ENCODE data around the gene PTPA.

PTPA gene

GRCh38 chr9:129084087-129084486, 27.1 kb upstream of the PTPA start:
- DNase-seq: no peak

- DNase-seq: no peak
These were observed 22.0 kb upstream of the PTPA start for GRCh38 chr9:129089246-129089645.

GRCh38 chr9:129093602-129094386, 17.4 kb upstream of the PTPA start:
- no peak for DNase-seq

GRCh38 chr9:129094387-129095169, 16.6 kb upstream of the PTPA start:
- DNase-seq: no peak

GRCh38 chr9:129095170-129095667, 16.0 kb upstream of the PTPA start:
- no peak for DNase-seq

GRCh38 chr9:129095908-129096307, 15.3 kb upstream of the PTPA start:
- DNase-seq: no peak

- no peak for DNase-seq
These were observed 13.4 kb upstream of the PTPA start for GRCh38 chr9:129097671-129098306.

GRCh38 chr9:129098328-129098727, 12.9 kb upstream of the PTPA start:
- DNase-seq: no peak

- DNase-seq: no peak
These were observed 10.6 kb upstream of the PTPA start for GRCh38 chr9:129100383-129101169.

- no peak for DNase-seq
These were observed 9.9 kb upstream of the PTPA start for GRCh38 chr9:129101279-129101678.

- DNase-seq: no peak
These were observed 9.1 kb upstream of the PTPA start for GRCh38 chr9:129102095-129102525.

- peak in 1 of 2 donors; percentile 25 for DNase-seq
These were observed 8.2 kb upstream of the PTPA start for GRCh38 chr9:129102791-129103594.

GRCh38 chr9:129103595-129103965, 7.6 kb upstream of the PTPA start:
- no peak for DNase-seq

- no peak for DNase-seq
These were observed 7.2 kb upstream of the PTPA start for GRCh38 chr9:129104051-129104450.

GRCh38 chr9:129105857-129106694, 5.1 kb upstream of the PTPA start:
- DNase-seq: no peak

- DNase-seq: no peak
These were observed 3.6 kb upstream of the PTPA start for GRCh38 chr9:129107651-129108050.

GRCh38 chr9:129108083-129108804, 3.0 kb upstream of the PTPA start:
- DNase-seq: no peak

GRCh38 chr9:129108805-129109536, 2.2 kb upstream of the PTPA start:
- DNase-seq: no peak

- peak; percentile 18 to 30 for DNase-seq
These were observed 1.7 kb upstream of the PTPA start for GRCh38 chr9:129109537-129109903.
